HG02763 (cell line): ENCODE measurements around the gene RGS6.

ENCODE experiments used
- ATAC-seq: cut with Tn5 transposase; IDR thresholded peaks from one replicate; pipeline ENCODE4 v1.9.1; 2021; ENCODE audit warnings: mild to moderate bottlenecking, moderate library complexity; ENCODE audit not compliant: unreplicated experiment

The RGS6 gene

GRCh38 chr14:72615451-72616121 lies 683.4 kb downstream of the RGS6 start:
- ATAC-seq: no peak
